Measurements from ENCODE around the gene CKAP5.

GRCh38 chr11:46857666-46858065 is 11.6 kb upstream of the CKAP5 start:
- no peak for TF ChIP-seq ZNF384 (IDR thresholded peaks at IDR 0.05)
- TF ChIP-seq SP1 (IDR thresholded peaks at IDR 0.05): no peak
- no peak for TF ChIP-seq TARDBP (IDR thresholded peaks at IDR 0.05)
- TF ChIP-seq PKNOX1 (IDR thresholded peaks at IDR 0.05): no peak
